Right lobe of liver (tissue), 6 donors: Measurements from ENCODE around the gene ATM. TPM values are rescaled to one million over a fixed set of nuclear protein-coding genes. Genes with fewer than 3 reads are reported as not detected.
"Not testable (repeated sequence)": the region's sequence is repeated elsewhere in the genome, so short reads cannot be mapped to it uniquely, and the experiment has no call there.

Experiments
- ATAC-seq, 4 donors: fragments of 200-7000 bp; cut with Tn5 transposase; one replicate each; pipeline ENCODE4 v1.9.1; 2020; ENCODE audit warnings: mild to moderate bottlenecking in 4 of 4, moderate library complexity in 4 of 4
- DNase-seq, 3 donors: peaks; one replicate each; pipeline ENCODE4 v3.0.0-alpha.2; 2020
- H3K27ac ChIP-seq, 3 donors: fragments of 200-600 bp; one replicate each; pipeline ENCODE4 v1.8.0; 2022
- H3K27me3 ChIP-seq, 2 donors: fragments of 200-600 bp; one replicate each; pipeline ENCODE4 v1.8.0; 2022
- H3K36me3 ChIP-seq, 4 donors: fragments of 200-600 bp; sonication (generic) in 1 of 4; one replicate each; pipeline versions ENCODE4 v1.5.1 to v1.8.0; 2017 to 2022; ENCODE audit warnings: control low read depth in 1 of 4
- H3K4me1 ChIP-seq, 4 donors: fragments of 200-600 bp; sonication (generic) in 1 of 4; one replicate each; pipeline versions ENCODE4 v1.5.1 to v1.8.0; 2017 to 2022; ENCODE audit warnings: control low read depth in 1 of 4
- H3K4me3 ChIP-seq, 3 donors: fragments of 200-600 bp; one replicate each; pipeline ENCODE4 v1.8.0; 2022
- H3K9me3 ChIP-seq, 4 donors: fragments of 200-600 bp; sonication (generic) in 1 of 4; one replicate each; pipeline versions ENCODE4 v1.5.1 to v1.8.0; 2017 to 2022; ENCODE audit warnings: control low read depth in 1 of 4
- POLR2A ChIP-seq: fragments of 450-650 bp; IDR thresholded peaks from one replicate; pipeline ENCODE4 v1.6.1; 2017; ENCODE audit warnings: antibody characterized with exemption, mild to moderate bottlenecking
- WGBS: methylation state at CpG from one replicate; pipeline ENCODE4 v1.1.6; 2018; ENCODE audit warnings: low coverage, low lambda C conversion rate; ENCODE audit not compliant: insufficient coverage; ENCODE audit errors: missing lambda C conversion rate; 5-methylcytosine and 5-hydroxymethylcytosine counted together
- intact Hi-C, 2 donors: fragments of 100-400 bp; cut with DNase I; formaldehyde crosslinking; loops; one replicate each; pipeline versions ENCODE4 v1.11.2 to v1.14.1; 2022
- total RNA-seq, 6 experiments: library from RNA; depleted of rRNA in 2 of 6; stranded (reverse); fragments of >200 nt in 2 of 6; fragmentation: NEBNext Ultra II Directional in 3 of 6; extraction: Animal tissue kit (Norgen Biotek cat#: 25700) in 3 of 6; gene quantifications; one replicate each; pipeline versions ENCODE4 v1.1.0 to v1.2.4, GENCODE V29; 2016 to 2023
- TF ChIP-seq, protein P1 (sequence below), 4 donors: fragments of 200-600 bp in 3 of 4; fragments of 450-650 bp in 1 of 4; IDR thresholded peaks; one replicate each; pipeline versions ENCODE4 v1.5.1 to v1.8.0; 2016 to 2022; ENCODE audit warnings: antibody characterized with exemption in 4 of 4, mild to moderate bottlenecking in 2 of 4
- donor health status: DM: no; HTN: yes; CAD: no.
- donor health status: DM: no; HTN: no; CAD: no.
- donor health status: DM: no; HTN: no; CAD: no.
- donor health status: DM: no; HTN: yes; CAD: no.
- donor health status: DM: no; HTN: yes; CAD: no.

ATM gene
- total RNA-seq, 6 experiments from 2014 or later = 24.9 to 47.1 (median 32.4) TPM

DNA sequence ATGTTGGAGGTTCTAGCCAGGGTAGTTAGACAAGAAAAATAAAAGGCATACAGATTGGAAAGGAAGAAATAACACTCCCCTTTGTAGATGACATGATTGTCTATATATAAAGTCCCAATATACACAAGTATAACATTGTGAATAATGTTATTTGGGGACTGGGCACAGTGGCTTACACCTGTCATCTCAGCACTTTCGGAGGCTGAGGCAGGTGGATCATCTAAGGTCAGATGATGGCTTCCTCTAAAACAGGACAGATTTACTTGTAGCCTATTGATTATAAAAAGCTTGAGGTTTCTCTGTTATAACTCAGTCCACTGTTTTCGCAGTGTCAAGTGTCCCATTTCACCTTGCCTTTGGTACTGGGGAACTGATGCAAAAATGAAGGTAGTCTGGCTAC, 19.6 kb downstream of the ATM start:
- Histone ChIP-seq H3K4me3 (no peak overlapping the region), H3K4me1 (no peaks in the 10 kb centered on the region), H3K27ac (no peak overlapping the region), H3K27me3 (no peaks in the 10 kb centered on the region), H3K9me3 (no peaks in the 10 kb centered on the region), H3K36me3 (peaks cover 0 to 16% (median 1%) of the 10 kb centered on the region in 4 donors)
- ATAC-seq = no peak
- TF ChIP-seq POLR2A = no peak
- TF ChIP-seq, protein P1, sequence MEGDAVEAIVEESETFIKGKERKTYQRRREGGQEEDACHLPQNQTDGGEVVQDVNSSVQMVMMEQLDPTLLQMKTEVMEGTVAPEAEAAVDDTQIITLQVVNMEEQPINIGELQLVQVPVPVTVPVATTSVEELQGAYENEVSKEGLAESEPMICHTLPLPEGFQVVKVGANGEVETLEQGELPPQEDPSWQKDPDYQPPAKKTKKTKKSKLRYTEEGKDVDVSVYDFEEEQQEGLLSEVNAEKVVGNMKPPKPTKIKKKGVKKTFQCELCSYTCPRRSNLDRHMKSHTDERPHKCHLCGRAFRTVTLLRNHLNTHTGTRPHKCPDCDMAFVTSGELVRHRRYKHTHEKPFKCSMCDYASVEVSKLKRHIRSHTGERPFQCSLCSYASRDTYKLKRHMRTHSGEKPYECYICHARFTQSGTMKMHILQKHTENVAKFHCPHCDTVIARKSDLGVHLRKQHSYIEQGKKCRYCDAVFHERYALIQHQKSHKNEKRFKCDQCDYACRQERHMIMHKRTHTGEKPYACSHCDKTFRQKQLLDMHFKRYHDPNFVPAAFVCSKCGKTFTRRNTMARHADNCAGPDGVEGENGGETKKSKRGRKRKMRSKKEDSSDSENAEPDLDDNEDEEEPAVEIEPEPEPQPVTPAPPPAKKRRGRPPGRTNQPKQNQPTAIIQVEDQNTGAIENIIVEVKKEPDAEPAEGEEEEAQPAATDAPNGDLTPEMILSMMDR (IDR thresholded peaks at IDR 0.05) = no peak
- intact Hi-C loops = no loop called here
- WGBS = 100% methylated on average over 2 of the region's 2 CpGs
- no peak for DNase-seq

DNA sequence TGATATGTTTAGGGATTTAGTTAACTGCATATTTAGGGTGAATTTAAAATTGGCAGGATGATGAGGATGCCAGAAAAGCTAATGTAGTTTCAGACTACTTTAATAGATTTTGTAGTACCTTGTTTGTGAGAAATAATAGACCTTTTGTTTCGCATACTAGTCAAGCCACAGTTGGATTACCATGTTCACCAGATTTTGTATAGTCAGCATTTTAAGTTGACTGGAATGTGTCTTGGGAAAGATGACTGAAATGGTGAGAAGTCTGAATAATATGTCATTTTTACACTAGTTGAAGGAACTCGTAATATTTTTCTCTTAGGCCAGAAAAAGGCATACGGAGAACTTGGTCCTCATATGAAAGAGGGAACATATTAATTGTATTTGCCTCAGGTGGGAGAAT, 23.4 kb downstream of the ATM start:
- intact Hi-C loops = no loop called here
- peaks cover 0 to 41% (median 4%) of the 10 kb centered on the region in 4 donors for H3K36me3 ChIP-seq
- no peak overlapping the region for H3K27ac ChIP-seq
- H3K27me3 ChIP-seq = no peaks in the 10 kb centered on the region
- DNase-seq (no peak), ATAC-seq (no peak)
- 74% methylated on average over 3 of the region's 3 CpGs for WGBS
- H3K4me1 ChIP-seq = no peaks in the 10 kb centered on the region
- H3K4me3 ChIP-seq = no peak overlapping the region
- H3K9me3 ChIP-seq = no peaks in the 10 kb centered on the region
- no peak for TF ChIP-seq POLR2A
- TF ChIP-seq, protein P1 (IDR thresholded peaks at IDR 0.05) = no peak

DNA sequence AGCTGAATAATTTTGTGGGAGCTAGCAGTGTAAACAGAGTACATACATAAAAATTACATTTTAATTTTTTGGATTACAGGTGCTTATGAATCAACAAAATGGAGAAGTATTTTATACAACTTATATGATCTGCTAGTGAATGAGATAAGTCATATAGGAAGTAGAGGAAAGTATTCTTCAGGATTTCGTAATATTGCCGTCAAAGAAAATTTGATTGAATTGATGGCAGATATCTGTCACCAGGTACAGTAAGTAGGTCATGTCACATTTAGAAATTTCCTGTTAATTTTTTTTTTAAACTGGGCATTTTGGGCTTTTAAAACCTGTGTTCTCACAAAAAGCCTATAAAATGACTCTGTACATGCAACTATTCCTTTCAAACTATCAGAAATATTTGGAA, 24.0 kb downstream of the ATM start:
- 52% methylated on average over 2 of the region's 2 CpGs for WGBS
- intact Hi-C loops = no loop called here
- no peak overlapping the region for H3K27ac ChIP-seq
- H3K27me3 ChIP-seq = no peaks in the 10 kb centered on the region
- DNase-seq (no peak), ATAC-seq (no peak)
- H3K4me3 ChIP-seq = no peak overlapping the region
- peaks cover 0 to 44% (median 7%) of the 10 kb centered on the region in 4 donors for H3K36me3 ChIP-seq
- no peaks in the 10 kb centered on the region for H3K4me1 ChIP-seq
- TF ChIP-seq, protein P1 (IDR thresholded peaks at IDR 0.05) = no peak
- TF ChIP-seq POLR2A = no peak
- no peaks in the 10 kb centered on the region for H3K9me3 ChIP-seq

DNA sequence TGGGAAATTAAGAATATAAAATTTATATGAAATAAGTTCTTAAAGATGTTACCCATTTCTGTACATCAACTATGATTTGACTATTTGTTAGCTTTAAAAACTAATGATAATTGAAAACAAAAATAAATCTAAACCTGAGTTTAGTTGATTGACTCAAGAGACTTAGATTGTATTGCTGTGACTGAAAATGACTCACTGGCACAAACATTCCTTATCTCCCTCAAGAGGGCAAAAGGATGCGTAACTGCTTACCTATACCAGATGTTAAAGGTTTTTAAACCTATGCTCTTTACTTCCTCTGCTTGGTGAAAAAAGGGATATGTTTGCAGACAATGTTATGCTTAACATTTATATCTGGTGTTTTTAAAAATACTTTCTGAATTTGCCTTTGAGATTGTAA, 30.3 kb downstream of the ATM start:
- ATAC-seq (no peak), DNase-seq (no peak)
- intact Hi-C loops = no loop called here
- no peak overlapping the region for H3K27ac ChIP-seq
- no peaks in the 10 kb centered on the region for H3K27me3 ChIP-seq
- H3K4me3 ChIP-seq = no peak overlapping the region
- no peak for TF ChIP-seq POLR2A
- TF ChIP-seq, protein P1 (IDR thresholded peaks at IDR 0.05) = no peak
- H3K9me3 ChIP-seq = no peaks in the 10 kb centered on the region
- no peaks in the 10 kb centered on the region for H3K4me1 ChIP-seq
- 90% methylated on average over 1 of the region's 1 CpG for WGBS
- peaks cover 0 to 81% (median 28%) of the 10 kb centered on the region in 4 donors for H3K36me3 ChIP-seq

DNA sequence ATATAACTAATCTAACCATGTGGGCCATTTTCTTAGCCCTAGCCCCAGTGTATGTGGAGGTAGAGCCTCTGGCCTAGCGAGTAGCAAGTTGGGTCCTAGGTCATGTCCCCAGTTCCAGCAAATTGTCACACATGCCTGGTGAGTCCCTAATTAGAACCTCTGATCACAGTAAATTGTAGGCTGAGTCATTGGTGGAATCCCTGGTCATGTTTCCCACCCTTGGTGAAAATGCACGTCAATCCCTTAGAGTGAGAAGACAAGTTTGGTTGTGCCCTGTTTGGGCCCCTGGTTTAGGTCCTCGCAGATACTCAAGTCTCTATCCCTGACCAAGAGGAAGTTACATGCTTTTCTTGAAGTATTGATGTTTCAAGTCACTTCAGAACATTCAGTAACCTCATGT, 46.7 kb downstream of the ATM start:
- no peaks in the 10 kb centered on the region for H3K4me1 ChIP-seq
- 93% methylated on average over 3 of the region's 3 CpGs for WGBS
- H3K27ac ChIP-seq = no peak overlapping the region
- H3K9me3 ChIP-seq = no peaks in the 10 kb centered on the region
- TF ChIP-seq POLR2A = no peak
- TF ChIP-seq, protein P1 (IDR thresholded peaks at IDR 0.05) = no peak
- H3K27me3 ChIP-seq = no peaks in the 10 kb centered on the region
- DNase-seq (no peak), ATAC-seq (no peak)
- H3K4me3 ChIP-seq = no peak overlapping the region
- H3K36me3 ChIP-seq = peaks cover 0 to 8% (median 2%) of the 10 kb centered on the region in 4 donors
- intact Hi-C loops = no loop called here

DNA sequence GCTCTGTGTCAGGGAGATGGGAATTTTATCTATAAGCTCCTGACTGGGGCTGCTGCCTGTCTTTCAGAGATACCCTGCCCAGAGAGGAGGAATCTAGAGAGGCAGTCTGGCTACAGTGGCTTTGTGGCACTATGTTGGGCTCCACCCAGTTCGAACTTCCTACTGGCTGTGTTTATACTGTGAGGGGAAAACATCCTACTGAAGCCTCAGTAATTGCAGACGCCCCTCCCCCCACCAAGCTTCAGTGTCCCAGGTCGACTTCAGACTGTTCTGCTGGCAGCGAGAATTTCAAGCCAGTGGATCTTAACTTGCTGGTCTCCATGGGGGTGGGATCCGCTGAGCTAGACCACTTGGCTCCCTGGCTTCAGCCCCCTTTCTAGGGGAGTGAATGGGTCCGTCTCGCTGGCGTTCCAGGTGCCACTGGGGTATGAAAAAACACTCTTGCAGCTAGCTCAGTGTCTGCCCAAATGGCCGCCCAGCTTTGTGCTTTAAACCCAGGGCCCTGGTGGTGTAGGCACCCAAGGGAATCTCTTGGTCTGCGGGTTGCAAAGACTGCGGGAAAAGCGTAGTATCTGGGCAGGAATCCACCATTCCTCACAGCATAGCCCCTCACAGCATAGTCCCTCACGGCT, 54.2 kb downstream of the ATM start:
- H3K36me3 ChIP-seq, ATAC-seq, H3K4me1 ChIP-seq, DNase-seq, H3K9me3 ChIP-seq, H3K27ac ChIP-seq, intact Hi-C loops, H3K4me3 ChIP-seq, H3K27me3 ChIP-seq: not testable (repeated sequence)
- 93% methylated on average over 3 of the region's 13 CpGs for WGBS
